OCI-LY3 (cell line): ENCODE measurements around the gene FDPS.

Experiments used
- H2AFZ ChIP-seq: fragments of 200-600, 300-600 bp; shearing (Covaris generic); 2 replicates; pipeline ENCODE4 v1.6.0; 2014; ENCODE audit warnings: antibody characterized with exemption, low read depth, low read length
- H3K27ac ChIP-seq: fragments of 200-600, 300-600 bp; sonication (generic); 2 replicates; pipeline ENCODE4 v1.5.1; 2014; ENCODE audit warnings: mild to moderate bottlenecking, low read length, moderate library complexity, mixed read lengths
- H3K27me3 ChIP-seq: fragments of 200-600, 300-600 bp; sonication (generic); 2 replicates; pipeline ENCODE4 v1.6.1; 2014; ENCODE audit warnings: low read depth, low read length, mixed read lengths
- H3K36me3 ChIP-seq: fragments of 200-600, 300-600 bp; sonication (generic); replicated peaks from 2 replicates; pipeline ENCODE3; 2014; ENCODE audit warnings: low read depth, low read length, mixed read lengths
- H3K4me1 ChIP-seq: fragments of 300-600, 200-600 bp; sonication (generic); 2 replicates; pipeline ENCODE4 v1.6.1; 2014; ENCODE audit warnings: low read length, mixed read lengths
- H3K4me2 ChIP-seq: fragments of 200-600, 300-600 bp; sonication (generic); 2 replicates; pipeline ENCODE4 v1.6.1; 2014; ENCODE audit warnings: low read length, mixed read lengths
- H3K4me3 ChIP-seq: fragments of 300-600, 200-600 bp; sonication (generic); 2 replicates; pipeline ENCODE4 v1.5.1; 2014; ENCODE audit warnings: antibody characterized with exemption, mild to moderate bottlenecking, low read length, moderate library complexity
- H3K79me2 ChIP-seq: fragments of 300-600, 200-600 bp; shearing (Covaris generic); 2 replicates; pipeline ENCODE4 v1.6.1; 2014; ENCODE audit warnings: mild to moderate bottlenecking, low read length, mixed read lengths
- H3K9ac ChIP-seq: fragments of 300-600, 200-600 bp; shearing (Covaris generic); 2 replicates; pipeline ENCODE4 v1.6.0; 2014; ENCODE audit warnings: mild to moderate bottlenecking, low read length, moderate library complexity
- H3K9me3 ChIP-seq: fragments of 200-600, 300-600 bp; shearing (Covaris generic); 2 replicates; pipeline ENCODE4 v1.6.1; 2014; ENCODE audit warnings: low read length, mixed read lengths; ENCODE audit not compliant: insufficient read depth
- H4K20me1 ChIP-seq: fragments of 200-600, 300-600 bp; sonication (generic); 2 replicates; pipeline ENCODE4 v1.6.1; 2016; ENCODE audit warnings: low read length, mixed read lengths; ENCODE audit not compliant: insufficient read depth
- CTCF ChIP-seq: fragments of 200-600, 300-600 bp; sonication (generic); IDR thresholded peaks from 2 replicates; pipeline ENCODE4 v1.5.1; 2014; ENCODE audit warnings: antibody characterized with exemption, low read length, low read depth
- EZH2phosphoT487 ChIP-seq: fragments of 200-600 bp; shearing (Covaris generic); IDR thresholded peaks from 2 replicates; pipeline ENCODE4 v1.6.1; 2018; ENCODE audit warnings: antibody characterized with exemption, mixed run types, low read depth

Gene FDPS

GRCh38 chr1:155269381-155269780 is 39.3 kb upstream of the FDPS start:
- H2AFZ ChIP-seq: no peak overlapping the region
- peaks cover 35% of the 10 kb centered on the region for H3K79me2 ChIP-seq
- H3K27ac ChIP-seq: no peak overlapping the region
- peaks cover 7% of the 10 kb centered on the region; the same call in 1 of the 2 replicates for H4K20me1 ChIP-seq
- no peaks in the 10 kb centered on the region for H3K9me3 ChIP-seq
- no peak overlapping the region for H3K4me2 ChIP-seq
- no peak for TF ChIP-seq CTCF
- no peak for TF ChIP-seq EZH2phosphoT487
- peaks cover 64% of the 10 kb centered on the region for H3K36me3 ChIP-seq
- H3K4me1 ChIP-seq: peaks cover 15% of the 10 kb centered on the region
- H3K4me3 ChIP-seq: no peak overlapping the region
- no peak overlapping the region for H3K9ac ChIP-seq
- H3K27me3 ChIP-seq: no peaks in the 10 kb centered on the region

GRCh38 chr1:155272466-155273342 is 36.0 kb upstream of the FDPS start:
- Histone ChIP-seq H3K36me3 (peaks cover 37% of the 10 kb centered on the region), H3K9me3 (no peaks in the 10 kb centered on the region), H3K4me2 (peak overlapping the region; percentile 91), H4K20me1 (peaks cover 7% of the 10 kb centered on the region; the same call in 1 of the 2 replicates), H2AFZ (no peak overlapping the region), H3K79me2 (peaks cover 35% of the 10 kb centered on the region), H3K4me3 (peak overlapping the region; percentile 92), H3K4me1 (peaks cover 20% of the 10 kb centered on the region), H3K27ac (peak overlapping the region; percentile 71), H3K27me3 (no peaks in the 10 kb centered on the region), H3K9ac (peak overlapping the region; percentile 92)
- TF ChIP-seq EZH2phosphoT487 (no peak), CTCF (no peak)

GRCh38 chr1:155273343-155274245 is 35.1 kb upstream of the FDPS start, which contains the start of gene CLK2:
Gene CLK2, minus strand, starts transcription at chr1:155273504. Its CDS starts 2,527 bp downstream, at chr1:155270977.
- peak within 1 kb of the TSS; percentile 71 for H3K27ac ChIP-seq
- peak within 1 kb of the TSS; percentile 92 for H3K4me3 ChIP-seq
- H3K4me1 ChIP-seq: peaks cover 22% of the 10 kb centered on the region
- H4K20me1 ChIP-seq: peaks cover 7% of the 10 kb centered on the region; the same call in 1 of the 2 replicates
- H3K79me2 ChIP-seq: peaks cover 35% of the 10 kb centered on the region
- H3K9me3 ChIP-seq: no peaks in the 10 kb centered on the region
- peak within 1 kb of the TSS; percentile 91 for H3K4me2 ChIP-seq
- peak within 1 kb of the TSS; percentile 55 for H2AFZ ChIP-seq
- TF ChIP-seq EZH2phosphoT487 (no peak), CTCF (no peak)
- H3K36me3 ChIP-seq: peaks cover 28% of the 10 kb centered on the region
- H3K9ac ChIP-seq: peak within 1 kb of the TSS; percentile 92
- H3K27me3 ChIP-seq: no peaks in the 10 kb centered on the region
